ENCODE measurements around the gene ANTXR2. TPM values are rescaled to one million over a fixed set of nuclear protein-coding genes. Genes with fewer than 3 reads are reported as not detected.

The ANTXR2 gene
- total and polyA plus RNA-seq, 2 of the 13 experiments (the other 11 are each of a cell fraction or from before 2014, with no cell fraction given), result 4.6 to 14.5 TPM

GRCh38 chr4:80058740-80059139 is 14.3 kb downstream of the ANTXR2 start (continued):
- TF ChIP-seq ZNF574 (CRISPR knock-in tag; IDR thresholded peaks at IDR 0.05) (no peak), ZNF616 (CRISPR knock-in tag; IDR thresholded peaks at IDR 0.05; ENCODE audit: low read depth) (no peak), RBFOX2 (IDR thresholded peaks at IDR 0.05; ENCODE audit: low read depth, low read length) (no peak), SIX4 (CRISPR knock-in tag; IDR thresholded peaks at IDR 0.05) (no peak), PHB2 (IDR thresholded peaks at IDR 0.05; ENCODE audit: partially characterized antibody) (no peak), ZNF589 (CRISPR knock-in tag; conservative IDR thresholded peaks at IDR 0.05) (no peak), POGK (CRISPR knock-in tag; conservative IDR thresholded peaks at IDR 0.05) (no peak), POLR2G (IDR thresholded peaks at IDR 0.05; ENCODE audit: low read depth, low read length) (no peak)

- in situ Hi-C loops (cut with HindIII; ENCODE audit: extremely low pct_ligation_motif_present, low pct_unique_long_range_greater_than_20kb) (no loop called here), intact Hi-C loops (cut with micrococcal nuclease; ENCODE audit: unreplicated experiment) (no loop called here)
- Histone ChIP-seq H3K79me2 (ENCODE audit: insufficient read depth, low read length) (no peaks in the 10 kb centered on the region), H3K4me3 (replicated peaks in 1 of 3; ENCODE audit: insufficient read depth in 1 of 3, low read depth in 2 of 3, low read length in 3 of 3) (no peak overlapping the region), H3K4me2 (ENCODE audit: low read depth, low read length) (no peak overlapping the region), H2AFZ (ENCODE audit: low read length) (no peak overlapping the region), H3K9ac (ENCODE audit: insufficient read depth, low read depth, low read length) (no peak overlapping the region), H3K9me3 (ENCODE audit: low read length) (no peaks in the 10 kb centered on the region), H4K20me1 (ENCODE audit: insufficient read depth, low read length) (no peaks in the 10 kb centered on the region), H3K36me3 (replicated peaks in 1 of 2; ENCODE audit: control insufficient read depth in 1 of 2, insufficient read depth in 2 of 2, low read length in 2 of 2) (no peaks in the 10 kb centered on the region), H3K27me3 (ENCODE audit: control insufficient read depth in 1 of 2, insufficient read depth in 2 of 2, low read length in 2 of 2) (no peaks in the 10 kb centered on the region; a peak in 1 of 5 replicates), H3K27ac (ENCODE audit: extremely low read length, insufficient read depth, low read length) (no peak overlapping the region), H3K4me1 (ENCODE audit: insufficient read depth, low read length) (no peaks in the 10 kb centered on the region)
- FAIRE-seq (no peak), DNase-seq (ENCODE audit: low spot score) (no peak), ATAC-seq (no peak)
- CTCF ChIA-PET (ENCODE audit: low intra/inter-chr PET ratio, low total read pairs), result no interaction called here
- no peak for TF ChIP-seq CCDC6 (CRISPR knock-in tag; IDR thresholded peaks at IDR 0.05)
- no peak for TF ChIP-seq ZNF20 (CRISPR knock-in tag; IDR thresholded peaks at IDR 0.05)
- no peak for TF ChIP-seq NRL (CRISPR knock-in tag; IDR thresholded peaks at IDR 0.05; ENCODE audit: borderline replicate concordance)
- no peak for TF ChIP-seq ZNF768 (CRISPR knock-in tag; IDR thresholded peaks at IDR 0.05)
- WGBS (ENCODE audit: low lambda C conversion rate), result 89% methylated on average over 4 of the region's 4 CpGs
- BruUV-seq (replicated peaks), result no TSS peak
- POLR2A ChIA-PET, result no interaction called here
Observed at GRCh38 chr4:80054375-80054774, 18.7 kb downstream of the ANTXR2 start.

Data from HepG2 (cell line).